Upper lobe of left lung (tissue), 6 donors: ENCODE data around the gene NCAM2. TPM values are rescaled to one million over a fixed set of nuclear protein-coding genes. Genes with fewer than 3 reads are reported as not detected.

Experiments
- ATAC-seq, 2 donors: fragments of 200-7000 bp; cut with Tn5 transposase; one replicate each; pipeline ENCODE4 v1.9.1; 2022; ENCODE audit warnings: mild to moderate bottlenecking in 2 of 2, moderate library complexity in 2 of 2; ENCODE audit not compliant: low FRiP score in 2 of 2
- DNase-seq, 2 donors: peaks; one replicate each; pipeline ENCODE4 v3.0.0-alpha.2; 2019 to 2020
- H3K27ac ChIP-seq, 4 donors: fragments of 200-600 bp; sonication (generic); one replicate each; pipeline ENCODE4 v1.5.1; 2016 to 2019
- H3K27me3 ChIP-seq, 4 donors: fragments of 200-600 bp; sonication (generic); one replicate each; pipeline ENCODE4 v1.5.1; 2017 to 2019
- H3K36me3 ChIP-seq, 4 donors: fragments of 200-600 bp; sonication (generic); one replicate each; pipeline ENCODE4 v1.5.1; 2016 to 2019
- H3K4me1 ChIP-seq, 4 donors: fragments of 200-600 bp; sonication (generic); one replicate each; pipeline ENCODE4 v1.5.1; 2018 to 2019
- H3K4me3 ChIP-seq, 4 donors: fragments of 200-600 bp; sonication (generic); one replicate each; pipeline ENCODE4 v1.5.1; 2017 to 2019; ENCODE audit warnings: mild to moderate bottlenecking in 2 of 4, moderate library complexity in 1 of 4
- H3K9me3 ChIP-seq, 4 donors: fragments of 200-600 bp; sonication (generic); one replicate each; pipeline ENCODE4 v1.5.1; 2018 to 2019
- CTCF ChIP-seq, 6 experiments: fragments of 450-650 bp in 4 of 6; fragments of 200-600 bp in 2 of 6; sonication (generic) in 2 of 6; IDR thresholded peaks; one replicate each; pipeline ENCODE4 v1.5.1; 2016 to 2019; ENCODE audit warnings: antibody characterized with exemption in 6 of 6
- EP300 ChIP-seq, 4 donors: sonication (generic); formaldehyde crosslinking; IDR thresholded peaks; one replicate each; pipeline ENCODE4 v1.5.1; 2017; ENCODE audit warnings: antibody characterized with exemption in 4 of 4, control low read depth in 2 of 4
- POLR2A ChIP-seq, 4 donors: fragments of 450-650 bp; IDR thresholded peaks; one replicate each; pipeline ENCODE4 v1.5.1; 2016 to 2017; ENCODE audit warnings: antibody characterized with exemption in 4 of 4, mild to moderate bottlenecking in 2 of 4
- POLR2AphosphoS5 ChIP-seq, 2 donors: sonication (generic); formaldehyde crosslinking; IDR thresholded peaks; one replicate each; pipeline ENCODE4 v1.5.1; 2017; ENCODE audit warnings: antibody characterized with exemption in 2 of 2
- WGBS, 2 donors: methylation state at CpG; one replicate each; pipeline ENCODE4 v1.1.5; 2017 to 2018; 5-methylcytosine and 5-hydroxymethylcytosine counted together
- total RNA-seq, 6 donors: library from RNA; depleted of rRNA in 4 of 6; stranded (reverse); fragments of >200 nt in 4 of 6; gene quantifications; one replicate each; pipeline versions ENCODE4 v1.1.0 to v1.2.1, GENCODE V29; 2016 to 2021
- donor health status: DM: no; HTN: no; CAD: no; lungs with moderate emphysema.
- donor health status: DM: no; HTN: yes; CAD: no; lungs with severe emphysema.

Gene NCAM2
- total RNA-seq, 6 donors from 2014 or later, result 2.0 to 8.6 (median 2.9) TPM

- no peaks in the 10 kb centered on the region for H3K27me3 ChIP-seq
- H3K9me3 ChIP-seq, result no peaks in the 10 kb centered on the region
- no peaks in the 10 kb centered on the region for H3K36me3 ChIP-seq
- H3K27ac ChIP-seq, result no peak overlapping the region
- no peak for DNase-seq
- H3K4me3 ChIP-seq, result no peak overlapping the region
- 81 to 89% methylated on average over 4 of the region's 4 CpGs for WGBS, 2 donors
- H3K4me1 ChIP-seq, result no peaks in the 10 kb centered on the region
- ATAC-seq, result no peak
- TF ChIP-seq POLR2A (IDR thresholded peaks at IDR 0.05) (no peak), POLR2AphosphoS5 (IDR thresholded peaks at IDR 0.05) (no peak)
These were observed 21.5 kb downstream of the NCAM2 start for GRCh38 chr21:21019681-21020080.

- ATAC-seq (no peak), DNase-seq (no peak)
- Histone ChIP-seq H3K27ac (no peak overlapping the region), H3K4me1 (no peaks in the 10 kb centered on the region), H3K4me3 (no peak overlapping the region), H3K36me3 (no peaks in the 10 kb centered on the region), H3K9me3 (no peaks in the 10 kb centered on the region), H3K27me3 (no peaks in the 10 kb centered on the region)
- TF ChIP-seq EP300 (IDR thresholded peaks at IDR 0.05) (no peak), CTCF (IDR thresholded peaks at IDR 0.05) (no peak), POLR2A (IDR thresholded peaks at IDR 0.05) (no peak), POLR2AphosphoS5 (IDR thresholded peaks at IDR 0.05) (no peak)
- 95 to 96% methylated on average over 2 of the region's 2 CpGs for WGBS, 2 donors
These were observed 27.5 kb downstream of the NCAM2 start for GRCh38 chr21:21025742-21026141.

GRCh38 chr21:21028275-21028820 lies 30.1 kb downstream of the NCAM2 start:
- Histone ChIP-seq H3K27me3 (no peaks in the 10 kb centered on the region), H3K36me3 (no peaks in the 10 kb centered on the region), H3K4me1 (no peaks in the 10 kb centered on the region), H3K9me3 (no peaks in the 10 kb centered on the region), H3K27ac (no peak overlapping the region), H3K4me3 (no peak overlapping the region)
- TF ChIP-seq EP300 (IDR thresholded peaks at IDR 0.05) (no peak), CTCF (IDR thresholded peaks at IDR 0.05) (no peak), POLR2A (IDR thresholded peaks at IDR 0.05) (no peak), POLR2AphosphoS5 (IDR thresholded peaks at IDR 0.05) (no peak)
- DNase-seq, result no peak
- ATAC-seq, result no peak
- 44 to 61% methylated on average over 5 of the region's 5 CpGs for WGBS, 2 donors

GRCh38 chr21:21029164-21029563 lies 31.0 kb downstream of the NCAM2 start:
- WGBS, 2 donors, result 18 to 32% methylated on average over 2 of the region's 2 CpGs
- Histone ChIP-seq H3K9me3 (no peaks in the 10 kb centered on the region), H3K27me3 (no peaks in the 10 kb centered on the region), H3K4me3 (no peak overlapping the region), H3K36me3 (no peaks in the 10 kb centered on the region), H3K4me1 (no peaks in the 10 kb centered on the region), H3K27ac (no peak overlapping the region)
- ATAC-seq, result no peak
- TF ChIP-seq CTCF (IDR thresholded peaks at IDR 0.05) (no peak), EP300 (IDR thresholded peaks at IDR 0.05) (no peak), POLR2AphosphoS5 (IDR thresholded peaks at IDR 0.05) (no peak), POLR2A (IDR thresholded peaks at IDR 0.05) (no peak)
- no peak for DNase-seq

- WGBS, 2 donors, result 80 to 82% methylated on average over 5 of the region's 5 CpGs
- H3K4me3 ChIP-seq, result no peak overlapping the region
These were observed 32.1 kb downstream of the NCAM2 start for GRCh38 chr21:21030311-21030710.

More at GRCh38 chr21:21030311-21030710, 32.1 kb downstream of the NCAM2 start:
- no peaks in the 10 kb centered on the region for H3K36me3 ChIP-seq
- no peaks in the 10 kb centered on the region for H3K4me1 ChIP-seq
- no peaks in the 10 kb centered on the region for H3K9me3 ChIP-seq
- H3K27ac ChIP-seq, result no peak overlapping the region
- no peak for ATAC-seq
- no peaks in the 10 kb centered on the region for H3K27me3 ChIP-seq
- TF ChIP-seq POLR2AphosphoS5 (IDR thresholded peaks at IDR 0.05) (no peak), EP300 (IDR thresholded peaks at IDR 0.05) (no peak), POLR2A (IDR thresholded peaks at IDR 0.05) (no peak), CTCF (IDR thresholded peaks at IDR 0.05) (no peak)
- no peak for DNase-seq
